Measurements from ENCODE around the gene HDDC2.

HDDC2 gene

DNA sequence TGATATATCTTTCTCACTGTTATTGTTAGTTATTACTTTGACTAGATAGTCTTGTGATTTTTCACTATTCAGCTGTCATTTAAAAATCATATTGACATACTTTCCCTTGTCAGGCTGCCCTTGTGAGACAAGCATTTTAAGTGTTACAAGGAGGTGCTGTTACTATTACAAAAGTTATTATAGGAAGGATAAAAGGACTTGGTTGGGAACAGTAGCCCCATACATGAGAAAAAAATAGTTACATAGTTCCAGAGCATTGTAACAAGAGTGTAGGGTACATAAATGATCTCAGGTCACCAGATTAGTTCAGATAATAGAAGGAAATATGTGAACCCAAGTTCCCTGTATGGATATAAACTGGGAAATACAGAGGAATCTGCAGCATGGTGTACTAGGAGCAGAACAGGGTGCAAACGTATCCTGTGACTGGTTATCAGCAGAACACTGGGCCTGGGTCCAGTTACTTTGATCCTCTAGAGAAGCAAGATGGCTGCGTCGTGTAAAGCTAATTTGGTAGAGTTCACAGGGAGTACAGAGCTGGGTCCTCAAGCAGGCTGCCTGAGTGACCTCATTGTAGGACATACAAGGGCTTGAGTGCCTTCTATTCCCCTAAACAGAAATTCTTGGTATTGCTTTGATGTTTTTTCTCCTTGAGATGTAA, 38.5 kb upstream of the HDDC2 start:
- no peak overlapping the region for H3K27ac ChIP-seq
- no peaks in the 10 kb centered on the region for H3K36me3 ChIP-seq
- peaks cover 25% of the 10 kb centered on the region for H3K27me3 ChIP-seq
- H3K9me3 ChIP-seq, result no peaks in the 10 kb centered on the region
- TF ChIP-seq, protein P1, sequence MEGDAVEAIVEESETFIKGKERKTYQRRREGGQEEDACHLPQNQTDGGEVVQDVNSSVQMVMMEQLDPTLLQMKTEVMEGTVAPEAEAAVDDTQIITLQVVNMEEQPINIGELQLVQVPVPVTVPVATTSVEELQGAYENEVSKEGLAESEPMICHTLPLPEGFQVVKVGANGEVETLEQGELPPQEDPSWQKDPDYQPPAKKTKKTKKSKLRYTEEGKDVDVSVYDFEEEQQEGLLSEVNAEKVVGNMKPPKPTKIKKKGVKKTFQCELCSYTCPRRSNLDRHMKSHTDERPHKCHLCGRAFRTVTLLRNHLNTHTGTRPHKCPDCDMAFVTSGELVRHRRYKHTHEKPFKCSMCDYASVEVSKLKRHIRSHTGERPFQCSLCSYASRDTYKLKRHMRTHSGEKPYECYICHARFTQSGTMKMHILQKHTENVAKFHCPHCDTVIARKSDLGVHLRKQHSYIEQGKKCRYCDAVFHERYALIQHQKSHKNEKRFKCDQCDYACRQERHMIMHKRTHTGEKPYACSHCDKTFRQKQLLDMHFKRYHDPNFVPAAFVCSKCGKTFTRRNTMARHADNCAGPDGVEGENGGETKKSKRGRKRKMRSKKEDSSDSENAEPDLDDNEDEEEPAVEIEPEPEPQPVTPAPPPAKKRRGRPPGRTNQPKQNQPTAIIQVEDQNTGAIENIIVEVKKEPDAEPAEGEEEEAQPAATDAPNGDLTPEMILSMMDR (IDR thresholded peaks at IDR 0.05), result no peak
- no peaks in the 10 kb centered on the region for H3K4me1 ChIP-seq (ENCODE audit: control insufficient read depth in 1 of 2, insufficient read depth in 1 of 2, low read depth in 1 of 2, low read length in 1 of 2)
- no peak overlapping the region for H3K4me3 ChIP-seq (ENCODE audit: low read depth in 1 of 2, low read length in 1 of 2)

DNA sequence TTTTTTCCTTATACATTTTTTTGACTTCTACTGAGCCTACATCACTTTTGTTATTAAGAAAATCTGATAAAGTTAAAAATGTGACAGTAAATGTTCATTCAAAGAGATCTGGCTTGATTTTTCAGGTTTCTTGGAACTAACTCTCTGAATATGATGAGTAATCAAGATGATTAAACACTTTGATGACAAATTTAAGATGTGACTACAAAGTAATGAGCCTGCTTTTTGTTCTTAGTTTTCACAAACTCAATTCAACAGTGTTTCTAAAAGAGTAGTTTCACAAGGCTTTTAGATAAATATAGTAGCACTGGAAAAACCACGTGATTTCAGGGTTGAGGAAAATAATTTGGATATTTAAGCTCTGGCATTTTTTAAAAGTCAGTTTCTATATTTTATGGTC, 37.9 kb upstream of the HDDC2 start:
- no peaks in the 10 kb centered on the region for H3K4me1 ChIP-seq (ENCODE audit: control insufficient read depth in 1 of 2, insufficient read depth in 1 of 2, low read depth in 1 of 2, low read length in 1 of 2)
- no peak overlapping the region for H3K4me3 ChIP-seq (ENCODE audit: low read depth in 1 of 2, low read length in 1 of 2)
- no peaks in the 10 kb centered on the region for H3K36me3 ChIP-seq
- TF ChIP-seq, protein P1 (IDR thresholded peaks at IDR 0.05), result no peak
- no peak overlapping the region for H3K27ac ChIP-seq
- no peaks in the 10 kb centered on the region for H3K9me3 ChIP-seq
- peaks cover 20% of the 10 kb centered on the region for H3K27me3 ChIP-seq

DNA sequence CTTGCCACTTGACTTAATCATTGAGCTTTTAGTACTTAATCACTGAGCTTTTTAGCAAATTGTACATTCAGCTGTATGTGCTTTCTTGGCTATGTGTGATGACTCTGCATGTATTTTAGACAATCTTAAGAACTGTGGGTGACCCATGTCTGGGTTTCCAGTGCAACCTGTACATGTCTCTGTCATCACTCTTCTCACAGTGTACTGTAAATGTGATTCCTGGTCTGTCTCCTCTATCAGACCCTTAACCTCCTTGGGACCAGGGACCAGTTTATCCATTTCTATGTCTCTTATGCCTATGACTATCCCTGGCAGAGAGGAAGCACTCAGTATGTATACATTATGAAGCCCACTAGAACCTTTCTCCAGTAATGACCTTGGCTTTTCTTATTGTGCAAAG, 36.6 kb upstream of the HDDC2 start:
- no peak overlapping the region for H3K4me3 ChIP-seq (ENCODE audit: low read depth in 1 of 2, low read length in 1 of 2)
- H3K27ac ChIP-seq, result no peak overlapping the region
- no peaks in the 10 kb centered on the region for H3K4me1 ChIP-seq (ENCODE audit: control insufficient read depth in 1 of 2, insufficient read depth in 1 of 2, low read depth in 1 of 2, low read length in 1 of 2)
- H3K27me3 ChIP-seq, result peaks cover 10% of the 10 kb centered on the region
- H3K36me3 ChIP-seq, result no peaks in the 10 kb centered on the region
- no peaks in the 10 kb centered on the region for H3K9me3 ChIP-seq
- TF ChIP-seq, protein P1 (IDR thresholded peaks at IDR 0.05), result no peak

GRCh38 chr6:125337706-125338105, 35.9 kb upstream of the HDDC2 start:
- TF ChIP-seq, protein P1 (IDR thresholded peaks at IDR 0.05), result no peak
- H3K9me3 ChIP-seq, result no peaks in the 10 kb centered on the region
- H3K36me3 ChIP-seq, result no peaks in the 10 kb centered on the region
- no peak overlapping the region for H3K4me3 ChIP-seq (ENCODE audit: low read depth in 1 of 2, low read length in 1 of 2)
- no peak overlapping the region for H3K27ac ChIP-seq
- H3K27me3 ChIP-seq, result peaks cover 15% of the 10 kb centered on the region
- no peaks in the 10 kb centered on the region for H3K4me1 ChIP-seq (ENCODE audit: control insufficient read depth in 1 of 2, insufficient read depth in 1 of 2, low read depth in 1 of 2, low read length in 1 of 2)

DNA sequence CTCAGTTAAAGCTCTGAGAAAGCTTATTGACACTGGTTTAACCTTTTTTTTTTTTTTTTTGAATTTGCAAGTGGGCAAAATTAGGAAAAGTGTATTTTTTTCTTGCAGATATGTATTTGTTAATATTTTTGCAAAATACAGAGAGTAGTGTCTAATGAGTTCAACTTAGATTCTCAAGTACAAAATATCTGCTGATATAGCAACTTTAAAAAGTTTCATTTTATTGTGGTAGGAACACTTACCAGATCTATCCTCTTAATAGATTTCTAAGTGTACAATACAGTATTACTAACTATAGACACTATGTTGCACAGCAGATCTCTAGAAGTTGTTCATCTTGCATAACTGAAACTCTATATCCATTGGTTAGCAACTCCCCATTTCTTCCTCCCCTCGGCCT, 30.9 kb upstream of the HDDC2 start:
- no peaks in the 10 kb centered on the region for H3K4me1 ChIP-seq (ENCODE audit: control insufficient read depth in 1 of 2, insufficient read depth in 1 of 2, low read depth in 1 of 2, low read length in 1 of 2)
- peaks cover 54% of the 10 kb centered on the region for H3K27me3 ChIP-seq
- H3K36me3 ChIP-seq, result no peaks in the 10 kb centered on the region
- H3K27ac ChIP-seq, result no peak overlapping the region
- H3K4me3 ChIP-seq (ENCODE audit: low read depth in 1 of 2, low read length in 1 of 2), result no peak overlapping the region
- H3K9me3 ChIP-seq, result no peaks in the 10 kb centered on the region
- TF ChIP-seq, protein P1 (IDR thresholded peaks at IDR 0.05), result no peak
